Testis (tissue), 2 donors: ENCODE results near the gene TMEM225.

Experiments used
- POLR2A ChIP-seq: fragments of 450-650 bp; IDR thresholded peaks from one replicate; pipeline ENCODE4 v1.6.1; 2017; ENCODE audit warnings: antibody characterized with exemption, mild to moderate bottlenecking, moderate library complexity
- TF ChIP-seq, protein P1 (sequence below), 3 experiments: fragments of 450-650 bp in 2 of 3; fragments of 200-600 bp in 1 of 3; sonication (generic) in 1 of 3; IDR thresholded peaks; one replicate each; pipeline ENCODE4 v1.5.1; 2016 to 2019; ENCODE audit warnings: antibody characterized with exemption in 3 of 3, mild to moderate bottlenecking in 2 of 3, moderate library complexity in 1 of 3

GRCh38 chr11:123904932-123905331, 19.5 kb upstream of the TMEM225 start:
- no peak for TF ChIP-seq POLR2A
- TF ChIP-seq, protein P1, sequence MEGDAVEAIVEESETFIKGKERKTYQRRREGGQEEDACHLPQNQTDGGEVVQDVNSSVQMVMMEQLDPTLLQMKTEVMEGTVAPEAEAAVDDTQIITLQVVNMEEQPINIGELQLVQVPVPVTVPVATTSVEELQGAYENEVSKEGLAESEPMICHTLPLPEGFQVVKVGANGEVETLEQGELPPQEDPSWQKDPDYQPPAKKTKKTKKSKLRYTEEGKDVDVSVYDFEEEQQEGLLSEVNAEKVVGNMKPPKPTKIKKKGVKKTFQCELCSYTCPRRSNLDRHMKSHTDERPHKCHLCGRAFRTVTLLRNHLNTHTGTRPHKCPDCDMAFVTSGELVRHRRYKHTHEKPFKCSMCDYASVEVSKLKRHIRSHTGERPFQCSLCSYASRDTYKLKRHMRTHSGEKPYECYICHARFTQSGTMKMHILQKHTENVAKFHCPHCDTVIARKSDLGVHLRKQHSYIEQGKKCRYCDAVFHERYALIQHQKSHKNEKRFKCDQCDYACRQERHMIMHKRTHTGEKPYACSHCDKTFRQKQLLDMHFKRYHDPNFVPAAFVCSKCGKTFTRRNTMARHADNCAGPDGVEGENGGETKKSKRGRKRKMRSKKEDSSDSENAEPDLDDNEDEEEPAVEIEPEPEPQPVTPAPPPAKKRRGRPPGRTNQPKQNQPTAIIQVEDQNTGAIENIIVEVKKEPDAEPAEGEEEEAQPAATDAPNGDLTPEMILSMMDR (IDR thresholded peaks at IDR 0.05), result no peak
